ENCODE data around the gene CCNL1. TPM values are rescaled to one million over a fixed set of nuclear protein-coding genes. Genes with fewer than 3 reads are reported as not detected.
"Not testable (repeated sequence)": the region's sequence is repeated elsewhere in the genome, so short reads cannot be mapped to it uniquely, and the experiment has no call there.

The CCNL1 gene
- total RNA-seq, 1 donor from 2014 or later, result 61.2 TPM

DNA sequence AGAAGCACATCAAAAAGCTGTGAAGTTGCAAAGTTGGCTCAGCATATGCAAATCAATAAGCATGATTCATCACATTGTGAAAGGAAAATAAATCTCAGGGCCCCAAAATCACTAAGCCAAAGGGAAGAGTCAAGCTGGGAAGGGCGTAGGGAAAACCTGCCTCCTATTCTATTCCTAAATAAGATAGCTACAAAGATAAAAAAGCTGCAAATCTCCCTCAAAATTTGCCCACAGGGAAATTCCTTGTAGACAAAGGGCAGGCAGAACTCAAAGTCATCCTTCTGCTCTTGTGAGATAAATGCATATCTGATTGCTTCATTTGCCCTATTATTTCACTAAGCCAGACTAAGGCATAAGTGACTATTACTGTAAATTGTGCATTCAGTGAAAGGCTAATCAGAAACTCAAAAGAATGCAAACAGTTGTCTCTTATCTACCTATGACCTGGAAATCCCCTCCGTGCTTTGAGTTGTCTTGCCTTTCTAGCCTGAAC, 30.5 kb upstream of the CCNL1 start:
- DNase-seq (ENCODE audit: low read depth), result no peak
- no peak overlapping the region for H3K4me3 ChIP-seq (ENCODE audit: low read depth, low read length)
- TF ChIP-seq, protein P1, sequence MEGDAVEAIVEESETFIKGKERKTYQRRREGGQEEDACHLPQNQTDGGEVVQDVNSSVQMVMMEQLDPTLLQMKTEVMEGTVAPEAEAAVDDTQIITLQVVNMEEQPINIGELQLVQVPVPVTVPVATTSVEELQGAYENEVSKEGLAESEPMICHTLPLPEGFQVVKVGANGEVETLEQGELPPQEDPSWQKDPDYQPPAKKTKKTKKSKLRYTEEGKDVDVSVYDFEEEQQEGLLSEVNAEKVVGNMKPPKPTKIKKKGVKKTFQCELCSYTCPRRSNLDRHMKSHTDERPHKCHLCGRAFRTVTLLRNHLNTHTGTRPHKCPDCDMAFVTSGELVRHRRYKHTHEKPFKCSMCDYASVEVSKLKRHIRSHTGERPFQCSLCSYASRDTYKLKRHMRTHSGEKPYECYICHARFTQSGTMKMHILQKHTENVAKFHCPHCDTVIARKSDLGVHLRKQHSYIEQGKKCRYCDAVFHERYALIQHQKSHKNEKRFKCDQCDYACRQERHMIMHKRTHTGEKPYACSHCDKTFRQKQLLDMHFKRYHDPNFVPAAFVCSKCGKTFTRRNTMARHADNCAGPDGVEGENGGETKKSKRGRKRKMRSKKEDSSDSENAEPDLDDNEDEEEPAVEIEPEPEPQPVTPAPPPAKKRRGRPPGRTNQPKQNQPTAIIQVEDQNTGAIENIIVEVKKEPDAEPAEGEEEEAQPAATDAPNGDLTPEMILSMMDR (conservative IDR thresholded peaks at IDR 0.05; ENCODE audit: low read depth, low read length), result no peak

DNA sequence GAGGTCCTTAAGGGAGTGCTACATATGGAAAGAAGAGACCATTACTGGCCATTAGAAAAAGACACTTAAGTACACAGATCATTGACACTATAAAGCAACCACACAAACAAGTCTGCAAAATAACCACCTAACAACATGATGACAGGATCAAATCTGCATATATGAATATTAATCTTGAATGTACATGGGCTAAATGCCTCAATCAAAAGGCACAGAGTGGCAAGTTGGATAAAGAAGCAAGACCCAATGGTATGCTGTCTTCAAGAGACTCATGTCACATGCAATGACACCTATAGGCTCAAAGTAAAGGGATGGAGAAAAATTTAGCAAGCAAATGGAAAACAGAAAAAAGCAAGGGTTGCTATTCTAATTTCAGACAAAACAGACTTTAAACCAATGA, 28.4 kb upstream of the CCNL1 start:
- no peak overlapping the region for H3K4me3 ChIP-seq (ENCODE audit: low read depth, low read length)
- TF ChIP-seq, protein P1 (conservative IDR thresholded peaks at IDR 0.05; ENCODE audit: low read depth, low read length), result no peak

GRCh38 chr3:157182879-157183278, 22.9 kb upstream of the CCNL1 start:
- TF ChIP-seq, protein P1 (conservative IDR thresholded peaks at IDR 0.05; ENCODE audit: low read depth, low read length), result peak; percentile 25
- DNase-seq (ENCODE audit: low read depth), result no peak
- no peak overlapping the region for H3K4me3 ChIP-seq (ENCODE audit: low read depth, low read length)

More for the DNA sequence above, 28.4 kb upstream of the CCNL1 start:
- no peak for DNase-seq (ENCODE audit: low read depth)

DNA sequence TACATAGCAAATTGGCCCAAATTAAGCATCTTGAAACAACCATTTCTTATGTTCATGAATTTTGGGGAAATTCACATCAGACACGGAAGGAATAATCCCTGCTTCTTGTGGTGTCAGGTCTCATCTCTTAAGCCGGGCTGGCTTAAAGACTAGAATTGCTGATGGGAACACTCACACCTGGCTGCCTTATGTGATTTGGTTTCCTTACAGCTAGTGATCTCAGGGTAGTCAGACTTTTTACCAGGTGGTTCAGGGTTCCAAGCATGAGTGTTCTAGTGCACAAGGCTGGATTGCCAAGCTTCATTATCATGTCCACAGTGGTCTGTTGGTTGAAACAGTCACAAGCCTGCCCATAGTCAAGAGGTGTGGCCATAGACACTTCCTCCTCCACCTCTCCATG, 20.3 kb upstream of the CCNL1 start:
- TF ChIP-seq, protein P1 (conservative IDR thresholded peaks at IDR 0.05; ENCODE audit: low read depth, low read length), result no peak
- DNase-seq (ENCODE audit: low read depth), result no peak
- H3K4me3 ChIP-seq (ENCODE audit: low read depth, low read length), result no peak overlapping the region

DNA sequence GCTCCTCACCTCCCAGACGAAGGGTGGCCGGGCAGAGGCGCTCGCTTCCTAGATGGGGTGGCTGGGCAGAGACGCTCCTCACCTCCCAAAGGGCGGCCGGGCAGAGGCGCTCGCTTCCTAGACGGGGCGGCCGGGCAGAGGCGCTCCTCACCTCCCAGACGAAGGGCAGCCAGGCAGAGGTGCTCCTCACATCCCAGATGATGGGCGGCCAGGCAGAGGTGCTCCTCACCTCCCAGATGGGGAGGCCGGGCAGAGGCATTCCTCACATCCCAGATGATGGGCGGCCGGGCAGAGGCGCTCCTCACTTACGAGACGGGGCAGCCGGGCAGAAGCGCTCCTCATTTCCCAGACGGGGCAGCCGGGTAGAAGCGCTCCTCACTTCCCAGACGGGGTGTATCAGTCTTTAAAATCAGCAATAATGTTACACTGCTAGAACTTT, 19.4 kb upstream of the CCNL1 start:
- no peak for DNase-seq (ENCODE audit: low read depth)
- H3K4me3 ChIP-seq (ENCODE audit: low read depth, low read length), result no peak overlapping the region
- TF ChIP-seq, protein P1 (conservative IDR thresholded peaks at IDR 0.05; ENCODE audit: low read depth, low read length), result no peak

DNA sequence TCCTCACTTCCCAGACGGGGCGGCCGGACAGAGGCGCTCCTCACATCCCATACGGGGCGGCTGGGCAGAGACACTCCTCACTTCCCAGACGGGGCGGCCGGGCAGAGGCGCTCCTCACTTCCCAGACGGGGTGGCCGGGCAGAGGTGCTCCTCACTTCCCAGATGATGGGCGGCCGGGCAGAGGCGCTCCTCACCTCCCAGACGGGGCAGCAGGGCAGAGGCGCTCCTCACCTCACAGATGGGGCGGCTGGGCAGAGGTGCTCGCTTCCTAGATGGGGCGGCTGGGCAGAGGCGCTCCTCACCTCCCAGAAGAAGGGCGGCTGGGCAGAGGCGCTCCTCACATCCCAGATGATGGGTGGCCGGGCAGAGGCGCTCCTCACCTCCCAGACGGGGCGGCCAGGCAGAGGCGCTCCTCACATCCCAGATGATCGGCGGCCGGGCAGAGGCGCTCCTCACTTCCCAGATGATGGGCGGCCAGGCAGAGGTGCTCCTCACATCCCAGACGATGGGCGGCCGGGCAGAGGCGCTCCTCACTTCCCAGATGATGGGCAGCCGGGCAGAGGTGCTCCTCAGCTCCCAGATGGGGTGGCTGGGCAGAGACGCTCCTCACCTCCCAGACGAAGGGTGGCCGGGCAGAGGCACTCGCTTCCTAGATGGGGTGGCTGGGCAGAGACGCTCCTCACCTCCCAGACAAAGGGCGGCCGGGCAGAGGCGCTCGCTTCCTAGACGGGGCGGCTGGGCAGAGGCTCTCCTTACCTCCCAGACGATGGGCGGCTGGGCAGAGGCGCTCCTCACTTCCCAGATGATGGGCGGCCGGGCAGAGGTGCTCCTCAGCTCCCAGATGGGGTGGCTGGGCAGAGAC, 18.8 kb upstream of the CCNL1 start:
- DNase-seq (ENCODE audit: low read depth); H3K4me3 ChIP-seq (ENCODE audit: low read depth, low read length): not testable (repeated sequence)

- not testable (repeated sequence) for DNase-seq (ENCODE audit: low read depth); H3K4me3 ChIP-seq (ENCODE audit: low read depth, low read length)
Measured at GRCh38 chr3:157177801-157178453, 18.0 kb upstream of the CCNL1 start.

Measured in epithelial cell of proximal tubule (primary cell).